HepG2 (cell line): ENCODE data around the gene CSRNP3. TPM values are rescaled to one million over a fixed set of nuclear protein-coding genes. Genes with fewer than 3 reads are reported as not detected.

Experiments used
- CREM ChIP-seq, 2 experiments: sonication (generic) in 1 of 2; formaldehyde crosslinking in 1 of 2; IDR thresholded peaks; 2 replicates each; pipeline versions ENCODE4 v1.4.0 to v1.6.1; 2016 to 2020; ENCODE audit warnings: antibody characterized with exemption in 1 of 2, mild to moderate bottlenecking in 1 of 2, missing genetic modification reagents in 1 of 2
- MIXL1 ChIP-seq: IDR thresholded peaks from 2 replicates; pipeline ENCODE4 v1.6.1; 2016
- NR2C2 ChIP-seq: sonication (generic); formaldehyde crosslinking; IDR thresholded peaks from 2 replicates; pipeline ENCODE4 v1.4.0; 2020; ENCODE audit warnings: missing genetic modification reagents, mild to moderate bottlenecking, moderate library complexity, borderline replicate concordance
- NR2F1 ChIP-seq, 2 experiments: fragments of 450-650 bp in 1 of 2; formaldehyde crosslinking in 1 of 2; IDR thresholded peaks; 2 replicates each; pipeline versions ENCODE4 v1.5.0 to v1.6.1; 2016 to 2020; ENCODE audit warnings: mild to moderate bottlenecking in 1 of 2, missing compliant biosample characterization in 1 of 2, missing genetic modification reagents in 1 of 2, moderate library complexity in 1 of 2
- PITX1 ChIP-seq: sonication (generic); formaldehyde crosslinking; IDR thresholded peaks from 2 replicates; pipeline ENCODE4 v1.5.1; 2020; ENCODE audit warnings: mild to moderate bottlenecking, missing genetic modification reagents
- TEAD2 ChIP-seq: sonication (generic); formaldehyde crosslinking; IDR thresholded peaks from 2 replicates; pipeline ENCODE4 v1.9.0; 2021; ENCODE audit warnings: missing genetic modification reagents
- WIZ ChIP-seq: sonication (generic); formaldehyde crosslinking; IDR thresholded peaks from 2 replicates; pipeline ENCODE4 v1.5.1; 2020; ENCODE audit warnings: mild to moderate bottlenecking, missing genetic modification reagents
- polyA plus RNA-seq, 8 experiments: library from polyadenylated mRNA; depleted of rRNA in 3 of 8; stranded (reverse) in 7 of 8; unstranded in 1 of 8; fragments of >200 nt; fragmentation: Illumina TruSeq in 4 of 8; extraction: Trizol in 4 of 8; gene quantifications; 2 replicates each; pipeline versions ENCODE4 v1.2.1 to v1.2.3, GENCODE V29; 2011 to 2016; ENCODE audit warnings: low read depth in 4 of 8, missing spikeins in 1 of 8, mixed read lengths in 1 of 8; ENCODE audit not compliant: insufficient read depth in 1 of 8
- total RNA-seq, 5 experiments: library from RNA; depleted of rRNA; stranded (reverse); fragments of >200 nt; fragmentation: Illumina TruSeq; extraction: Trizol; gene quantifications; 2 replicates each; pipeline ENCODE4 v1.2.3, GENCODE V29; 2016; ENCODE audit warnings: low read depth in 1 of 5
- TF ChIP-seq, protein P1 (sequence below): sonication (generic); formaldehyde crosslinking; IDR thresholded peaks from 2 replicates; pipeline ENCODE4 v1.5.1; 2020; ENCODE audit warnings: mild to moderate bottlenecking, moderate library complexity, missing genetic modification reagents
- TF ChIP-seq, protein P2 (sequence below): sonication (generic); formaldehyde crosslinking; IDR thresholded peaks from 2 replicates; pipeline ENCODE4 v1.5.1; 2020; ENCODE audit warnings: mild to moderate bottlenecking, missing genetic modification reagents, borderline replicate concordance
- TF ChIP-seq, protein P3 (sequence below): sonication (generic); formaldehyde crosslinking; conservative IDR thresholded peaks from 2 replicates; pipeline ENCODE4 v1.4.0; 2020; ENCODE audit warnings: mild to moderate bottlenecking, missing genetic modification reagents, moderate library complexity
- TF ChIP-seq, protein P4 (sequence below): sonication (generic); formaldehyde crosslinking; IDR thresholded peaks from 2 replicates; pipeline ENCODE4 v1.5.0; 2020; ENCODE audit warnings: mild to moderate bottlenecking, missing genetic modification reagents, borderline replicate concordance

Gene CSRNP3
- total and polyA plus RNA-seq, 2 of the 13 experiments (the other 11 are each of a cell fraction or from before 2014, with no cell fraction given) = not detected

DNA sequence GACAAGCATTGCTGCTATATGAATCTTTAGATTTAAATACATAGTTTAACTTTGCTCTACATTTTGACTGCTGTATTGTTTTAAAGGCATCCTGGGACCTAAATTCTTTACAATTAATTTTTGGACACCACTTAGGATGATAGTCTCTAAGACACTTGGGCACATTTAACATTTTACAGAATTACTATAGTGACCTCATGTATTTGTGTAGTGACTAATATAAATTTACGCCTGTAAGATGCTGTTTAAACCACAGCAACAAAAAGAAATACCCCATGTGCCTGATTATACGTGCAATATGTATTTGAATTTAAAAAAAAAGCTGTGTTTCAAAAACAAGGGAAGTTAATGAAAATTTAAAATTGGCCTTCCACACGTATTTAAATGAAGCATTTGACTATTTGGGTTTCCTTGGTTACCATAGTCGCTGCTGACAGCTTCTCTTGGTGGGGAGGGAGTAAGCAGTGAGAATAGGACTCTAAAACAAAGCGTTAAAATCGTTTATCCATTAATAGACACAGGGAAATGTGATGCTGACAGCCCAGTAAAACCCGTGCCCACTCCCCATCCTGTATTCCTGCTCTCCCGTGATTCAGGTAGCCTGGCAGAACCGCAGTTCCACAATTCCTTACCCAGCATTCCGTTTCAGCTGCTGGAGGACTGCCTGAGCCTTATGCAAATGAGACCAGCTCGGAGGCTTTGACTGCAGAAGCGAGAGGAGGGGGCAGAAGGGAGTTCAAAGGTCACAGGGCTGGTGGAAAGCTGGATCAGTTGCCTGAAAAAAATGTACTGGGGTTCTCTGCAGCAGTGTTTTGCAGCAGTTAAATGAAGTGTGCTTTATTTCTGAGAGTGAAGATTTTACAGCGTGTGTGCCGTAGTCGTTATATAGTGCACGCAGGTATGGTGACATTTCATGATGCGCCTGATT lies 104.3 kb downstream of the CSRNP3 start (continued):
- TF ChIP-seq NR2F1 (CRISPR knock-in tag; IDR thresholded peaks at IDR 0.05) (peak; percentile 48 to 49; a peak in 2 of 4 replicates), CREM (IDR thresholded peaks at IDR 0.05) (no peak), CREM (CRISPR knock-in tag; IDR thresholded peaks at IDR 0.05) (no peak), MIXL1 (CRISPR knock-in tag) (no peak), TEAD2 (no peak), WIZ (CRISPR knock-in tag) (no peak), NR2C2 (CRISPR knock-in tag) (peak; percentile 95), PITX1 (CRISPR knock-in tag) (peak; percentile 25; the same call in 1 of the 2 replicates)
- TF ChIP-seq, protein P1, sequence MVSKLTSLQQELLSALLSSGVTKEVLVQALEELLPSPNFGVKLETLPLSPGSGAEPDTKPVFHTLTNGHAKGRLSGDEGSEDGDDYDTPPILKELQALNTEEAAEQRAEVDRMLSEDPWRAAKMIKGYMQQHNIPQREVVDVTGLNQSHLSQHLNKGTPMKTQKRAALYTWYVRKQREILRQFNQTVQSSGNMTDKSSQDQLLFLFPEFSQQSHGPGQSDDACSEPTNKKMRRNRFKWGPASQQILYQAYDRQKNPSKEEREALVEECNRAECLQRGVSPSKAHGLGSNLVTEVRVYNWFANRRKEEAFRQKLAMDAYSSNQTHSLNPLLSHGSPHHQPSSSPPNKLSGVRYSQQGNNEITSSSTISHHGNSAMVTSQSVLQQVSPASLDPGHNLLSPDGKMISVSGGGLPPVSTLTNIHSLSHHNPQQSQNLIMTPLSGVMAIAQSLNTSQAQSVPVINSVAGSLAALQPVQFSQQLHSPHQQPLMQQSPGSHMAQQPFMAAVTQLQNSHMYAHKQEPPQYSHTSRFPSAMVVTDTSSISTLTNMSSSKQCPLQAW = peak; percentile 61
- TF ChIP-seq, protein P2, sequence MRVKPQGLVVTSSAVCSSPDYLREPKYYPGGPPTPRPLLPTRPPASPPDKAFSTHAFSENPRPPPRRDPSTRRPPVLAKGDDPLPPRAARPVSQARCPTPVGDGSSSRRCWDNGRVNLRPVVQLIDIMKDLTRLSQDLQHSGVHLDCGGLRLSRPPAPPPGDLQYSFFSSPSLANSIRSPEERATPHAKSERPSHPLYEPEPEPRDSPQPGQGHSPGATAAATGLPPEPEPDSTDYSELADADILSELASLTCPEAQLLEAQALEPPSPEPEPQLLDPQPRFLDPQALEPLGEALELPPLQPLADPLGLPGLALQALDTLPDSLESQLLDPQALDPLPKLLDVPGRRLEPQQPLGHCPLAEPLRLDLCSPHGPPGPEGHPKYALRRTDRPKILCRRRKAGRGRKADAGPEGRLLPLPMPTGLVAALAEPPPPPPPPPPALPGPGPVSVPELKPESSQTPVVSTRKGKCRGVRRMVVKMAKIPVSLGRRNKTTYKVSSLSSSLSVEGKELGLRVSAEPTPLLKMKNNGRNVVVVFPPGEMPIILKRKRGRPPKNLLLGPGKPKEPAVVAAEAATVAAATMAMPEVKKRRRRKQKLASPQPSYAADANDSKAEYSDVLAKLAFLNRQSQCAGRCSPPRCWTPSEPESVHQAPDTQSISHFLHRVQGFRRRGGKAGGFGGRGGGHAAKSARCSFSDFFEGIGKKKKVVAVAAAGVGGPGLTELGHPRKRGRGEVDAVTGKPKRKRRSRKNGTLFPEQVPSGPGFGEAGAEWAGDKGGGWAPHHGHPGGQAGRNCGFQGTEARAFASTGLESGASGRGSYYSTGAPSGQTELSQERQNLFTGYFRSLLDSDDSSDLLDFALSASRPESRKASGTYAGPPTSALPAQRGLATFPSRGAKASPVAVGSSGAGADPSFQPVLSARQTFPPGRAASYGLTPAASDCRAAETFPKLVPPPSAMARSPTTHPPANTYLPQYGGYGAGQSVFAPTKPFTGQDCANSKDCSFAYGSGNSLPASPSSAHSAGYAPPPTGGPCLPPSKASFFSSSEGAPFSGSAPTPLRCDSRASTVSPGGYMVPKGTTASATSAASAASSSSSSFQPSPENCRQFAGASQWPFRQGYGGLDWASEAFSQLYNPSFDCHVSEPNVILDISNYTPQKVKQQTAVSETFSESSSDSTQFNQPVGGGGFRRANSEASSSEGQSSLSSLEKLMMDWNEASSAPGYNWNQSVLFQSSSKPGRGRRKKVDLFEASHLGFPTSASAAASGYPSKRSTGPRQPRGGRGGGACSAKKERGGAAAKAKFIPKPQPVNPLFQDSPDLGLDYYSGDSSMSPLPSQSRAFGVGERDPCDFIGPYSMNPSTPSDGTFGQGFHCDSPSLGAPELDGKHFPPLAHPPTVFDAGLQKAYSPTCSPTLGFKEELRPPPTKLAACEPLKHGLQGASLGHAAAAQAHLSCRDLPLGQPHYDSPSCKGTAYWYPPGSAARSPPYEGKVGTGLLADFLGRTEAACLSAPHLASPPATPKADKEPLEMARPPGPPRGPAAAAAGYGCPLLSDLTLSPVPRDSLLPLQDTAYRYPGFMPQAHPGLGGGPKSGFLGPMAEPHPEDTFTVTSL (CRISPR knock-in tag) = peak; percentile 60; the same call in 1 of the 2 replicates
- TF ChIP-seq, protein P3, sequence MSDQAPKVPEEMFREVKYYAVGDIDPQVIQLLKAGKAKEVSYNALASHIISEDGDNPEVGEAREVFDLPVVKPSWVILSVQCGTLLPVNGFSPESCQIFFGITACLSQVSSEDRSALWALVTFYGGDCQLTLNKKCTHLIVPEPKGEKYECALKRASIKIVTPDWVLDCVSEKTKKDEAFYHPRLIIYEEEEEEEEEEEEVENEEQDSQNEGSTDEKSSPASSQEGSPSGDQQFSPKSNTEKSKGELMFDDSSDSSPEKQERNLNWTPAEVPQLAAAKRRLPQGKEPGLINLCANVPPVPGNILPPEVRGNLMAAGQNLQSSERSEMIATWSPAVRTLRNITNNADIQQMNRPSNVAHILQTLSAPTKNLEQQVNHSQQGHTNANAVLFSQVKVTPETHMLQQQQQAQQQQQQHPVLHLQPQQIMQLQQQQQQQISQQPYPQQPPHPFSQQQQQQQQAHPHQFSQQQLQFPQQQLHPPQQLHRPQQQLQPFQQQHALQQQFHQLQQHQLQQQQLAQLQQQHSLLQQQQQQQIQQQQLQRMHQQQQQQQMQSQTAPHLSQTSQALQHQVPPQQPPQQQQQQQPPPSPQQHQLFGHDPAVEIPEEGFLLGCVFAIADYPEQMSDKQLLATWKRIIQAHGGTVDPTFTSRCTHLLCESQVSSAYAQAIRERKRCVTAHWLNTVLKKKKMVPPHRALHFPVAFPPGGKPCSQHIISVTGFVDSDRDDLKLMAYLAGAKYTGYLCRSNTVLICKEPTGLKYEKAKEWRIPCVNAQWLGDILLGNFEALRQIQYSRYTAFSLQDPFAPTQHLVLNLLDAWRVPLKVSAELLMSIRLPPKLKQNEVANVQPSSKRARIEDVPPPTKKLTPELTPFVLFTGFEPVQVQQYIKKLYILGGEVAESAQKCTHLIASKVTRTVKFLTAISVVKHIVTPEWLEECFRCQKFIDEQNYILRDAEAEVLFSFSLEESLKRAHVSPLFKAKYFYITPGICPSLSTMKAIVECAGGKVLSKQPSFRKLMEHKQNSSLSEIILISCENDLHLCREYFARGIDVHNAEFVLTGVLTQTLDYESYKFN = peak; percentile 45
- TF ChIP-seq, protein P4, sequence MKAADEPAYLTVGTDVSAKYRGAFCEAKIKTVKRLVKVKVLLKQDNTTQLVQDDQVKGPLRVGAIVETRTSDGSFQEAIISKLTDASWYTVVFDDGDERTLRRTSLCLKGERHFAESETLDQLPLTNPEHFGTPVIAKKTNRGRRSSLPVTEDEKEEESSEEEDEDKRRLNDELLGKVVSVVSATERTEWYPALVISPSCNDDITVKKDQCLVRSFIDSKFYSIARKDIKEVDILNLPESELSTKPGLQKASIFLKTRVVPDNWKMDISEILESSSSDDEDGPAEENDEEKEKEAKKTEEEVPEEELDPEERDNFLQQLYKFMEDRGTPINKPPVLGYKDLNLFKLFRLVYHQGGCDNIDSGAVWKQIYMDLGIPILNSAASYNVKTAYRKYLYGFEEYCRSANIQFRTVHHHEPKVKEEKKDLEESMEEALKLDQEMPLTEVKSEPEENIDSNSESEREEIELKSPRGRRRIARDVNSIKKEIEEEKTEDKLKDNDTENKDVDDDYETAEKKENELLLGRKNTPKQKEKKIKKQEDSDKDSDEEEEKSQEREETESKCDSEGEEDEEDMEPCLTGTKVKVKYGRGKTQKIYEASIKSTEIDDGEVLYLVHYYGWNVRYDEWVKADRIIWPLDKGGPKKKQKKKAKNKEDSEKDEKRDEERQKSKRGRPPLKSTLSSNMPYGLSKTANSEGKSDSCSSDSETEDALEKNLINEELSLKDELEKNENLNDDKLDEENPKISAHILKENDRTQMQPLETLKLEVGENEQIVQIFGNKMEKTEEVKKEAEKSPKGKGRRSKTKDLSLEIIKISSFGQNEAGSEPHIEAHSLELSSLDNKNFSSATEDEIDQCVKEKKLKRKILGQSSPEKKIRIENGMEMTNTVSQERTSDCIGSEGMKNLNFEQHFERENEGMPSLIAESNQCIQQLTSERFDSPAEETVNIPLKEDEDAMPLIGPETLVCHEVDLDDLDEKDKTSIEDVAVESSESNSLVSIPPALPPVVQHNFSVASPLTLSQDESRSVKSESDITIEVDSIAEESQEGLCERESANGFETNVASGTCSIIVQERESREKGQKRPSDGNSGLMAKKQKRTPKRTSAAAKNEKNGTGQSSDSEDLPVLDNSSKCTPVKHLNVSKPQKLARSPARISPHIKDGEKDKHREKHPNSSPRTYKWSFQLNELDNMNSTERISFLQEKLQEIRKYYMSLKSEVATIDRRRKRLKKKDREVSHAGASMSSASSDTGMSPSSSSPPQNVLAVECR (CRISPR knock-in tag) = no peak
